H1 (cell line): ENCODE results near the gene DTX4.

ENCODE experiments used
- CTCF ChIP-seq, 3 experiments: IDR thresholded peaks; 1 replicate in 2 of 3; 2 replicates in 1 of 3; pipeline versions ENCODE4 v1.5.1 to v1.6.1; 2011; ENCODE audit warnings: low read length in 3 of 3, mild to moderate bottlenecking in 3 of 3, inconsistent platforms in 2 of 3, low read depth in 1 of 3, moderate library complexity in 1 of 3; ENCODE audit not compliant: insufficient read depth in 1 of 3; ENCODE audit errors: control extremely low read depth in 1 of 3
- EP300 ChIP-seq, 2 experiments: IDR thresholded peaks; 1 replicate in 1 of 2; 2 replicates in 1 of 2; pipeline ENCODE4 v1.6.1; 2011 to 2012; ENCODE audit warnings: low read depth in 2 of 2, low read length in 2 of 2, mild to moderate bottlenecking in 2 of 2, borderline replicate concordance in 1 of 2, inconsistent platforms in 1 of 2, moderate library complexity in 1 of 2
- HDAC6 ChIP-seq: IDR thresholded peaks from one replicate; pipeline ENCODE4 v1.7.1; 2012; ENCODE audit warnings: low read depth, mild to moderate bottlenecking, inconsistent platforms, low read length, moderate library complexity
- SIRT6 ChIP-seq: IDR thresholded peaks from one replicate; pipeline ENCODE4 v1.7.1; 2012; ENCODE audit warnings: low read length, inconsistent platforms
- TEAD4 ChIP-seq: IDR thresholded peaks from 2 replicates; pipeline ENCODE4 v1.6.1; 2012; ENCODE audit warnings: low read depth, low read length, inconsistent platforms, mixed read lengths

- TF ChIP-seq EP300 (IDR thresholded peaks at IDR 0.05; ENCODE audit: borderline replicate concordance in 1 of 2, low read depth in 2 of 2, low read length in 2 of 2) (no peak), TEAD4 (no peak), SIRT6 (no peak), CTCF (IDR thresholded peaks at IDR 0.05; ENCODE audit: control extremely low read depth in 1 of 3, insufficient read depth in 1 of 3, low read depth in 1 of 3, low read length in 3 of 3) (no peak), HDAC6 (no peak)
Observed at GRCh38 chr11:59214141-59214893, 42.4 kb downstream of the DTX4 start.
